GM18526 (cell line): ENCODE measurements around the gene CD22.
A peak's percentile ranks its signal among the peaks of the same experiment; 100 is the strongest.

Experiments used
- POLR2A ChIP-seq: IDR thresholded peaks from 3 replicates; pipeline ENCODE4 v1.6.1; 2011; ENCODE audit not compliant: insufficient read length; ENCODE audit errors: extremely low read depth

Gene CD22

DNA sequence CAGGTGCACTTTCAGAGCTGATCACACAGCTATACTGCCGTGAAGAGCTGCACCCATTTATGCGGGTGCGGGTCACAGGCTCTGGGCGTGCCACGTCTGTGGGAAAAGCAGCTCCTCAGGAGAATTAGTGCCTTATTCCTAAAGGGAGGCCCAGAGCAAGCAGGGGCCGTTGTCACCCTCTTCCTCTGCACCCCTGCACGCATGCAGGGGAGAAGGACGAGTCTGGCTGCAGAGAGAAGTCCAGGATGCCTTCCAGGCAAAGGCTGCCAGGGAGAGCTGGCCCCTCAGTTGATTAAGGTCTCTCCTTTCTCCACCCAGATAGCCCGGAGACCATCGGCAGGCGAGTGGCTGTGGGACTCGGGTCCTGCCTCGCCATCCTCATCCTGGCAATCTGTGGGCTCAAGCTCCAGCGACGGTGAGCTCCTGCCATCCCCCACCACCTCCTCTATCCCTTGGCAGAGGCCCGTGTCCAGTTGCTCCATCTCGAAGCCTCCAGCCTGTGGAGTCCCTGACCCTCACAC is 15.6 kb downstream of the CD22 start:
- TF ChIP-seq POLR2A, result no peak

DNA sequence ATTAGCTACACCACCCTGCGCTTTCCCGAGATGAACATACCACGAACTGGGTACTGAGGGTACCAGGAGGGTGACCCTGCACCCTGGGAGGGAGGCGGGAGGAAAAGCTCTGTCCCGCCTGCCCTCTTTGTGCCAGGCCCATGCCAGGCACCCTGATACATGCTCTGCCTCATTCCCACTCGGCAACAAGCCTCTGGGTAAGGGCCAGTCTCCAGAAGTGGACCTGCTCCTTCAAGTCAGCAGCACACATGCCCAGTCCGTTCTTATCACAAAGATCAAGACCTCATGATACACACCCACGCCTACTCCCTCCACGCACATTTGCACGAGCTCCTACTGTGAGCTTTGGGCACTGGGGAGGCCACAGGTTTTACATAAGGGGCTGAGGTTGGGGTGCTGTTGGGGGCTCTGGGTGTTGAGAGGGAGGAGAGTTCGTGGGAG is 16.7 kb downstream of the CD22 start:
- TF ChIP-seq POLR2A, result no peak

DNA sequence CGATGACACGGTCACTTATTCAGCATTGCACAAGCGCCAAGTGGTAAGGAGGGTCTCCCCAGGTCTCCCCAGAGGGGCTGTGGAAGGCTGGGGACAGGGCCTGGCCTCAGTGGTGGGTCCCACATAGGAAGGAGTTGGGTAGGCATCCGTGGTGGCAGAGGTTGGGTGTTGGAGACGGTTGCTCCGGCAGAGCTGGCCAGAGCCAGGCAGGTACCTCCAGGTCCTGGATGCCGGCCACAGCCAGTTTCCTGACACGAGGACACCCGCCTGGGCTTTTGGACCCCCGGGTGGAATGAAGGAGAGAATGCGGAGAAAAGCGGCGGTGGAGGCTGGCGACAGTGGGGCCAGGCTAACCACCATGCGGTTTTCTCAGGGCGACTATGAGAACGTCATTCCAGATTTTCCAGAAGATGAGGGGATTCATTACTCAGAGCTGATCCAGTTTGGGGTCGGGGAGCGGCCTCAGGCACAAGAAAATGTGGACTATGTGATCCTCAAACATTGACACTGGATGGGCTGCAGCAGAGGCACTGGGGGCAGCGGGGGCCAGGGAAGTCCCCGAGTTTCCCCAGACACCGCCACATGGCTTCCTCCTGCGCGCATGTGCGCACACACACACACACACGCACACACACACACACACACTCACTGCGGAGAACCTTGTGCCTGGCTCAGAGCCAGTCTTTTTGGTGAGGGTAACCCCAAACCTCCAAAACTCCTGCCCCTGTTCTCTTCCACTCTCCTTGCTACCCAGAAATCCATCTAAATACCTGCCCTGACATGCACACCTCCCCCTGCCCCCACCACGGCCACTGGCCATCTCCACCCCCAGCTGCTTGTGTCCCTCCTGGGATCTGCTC is 17.4 kb downstream of the CD22 start:
- no peak for TF ChIP-seq POLR2A

DNA sequence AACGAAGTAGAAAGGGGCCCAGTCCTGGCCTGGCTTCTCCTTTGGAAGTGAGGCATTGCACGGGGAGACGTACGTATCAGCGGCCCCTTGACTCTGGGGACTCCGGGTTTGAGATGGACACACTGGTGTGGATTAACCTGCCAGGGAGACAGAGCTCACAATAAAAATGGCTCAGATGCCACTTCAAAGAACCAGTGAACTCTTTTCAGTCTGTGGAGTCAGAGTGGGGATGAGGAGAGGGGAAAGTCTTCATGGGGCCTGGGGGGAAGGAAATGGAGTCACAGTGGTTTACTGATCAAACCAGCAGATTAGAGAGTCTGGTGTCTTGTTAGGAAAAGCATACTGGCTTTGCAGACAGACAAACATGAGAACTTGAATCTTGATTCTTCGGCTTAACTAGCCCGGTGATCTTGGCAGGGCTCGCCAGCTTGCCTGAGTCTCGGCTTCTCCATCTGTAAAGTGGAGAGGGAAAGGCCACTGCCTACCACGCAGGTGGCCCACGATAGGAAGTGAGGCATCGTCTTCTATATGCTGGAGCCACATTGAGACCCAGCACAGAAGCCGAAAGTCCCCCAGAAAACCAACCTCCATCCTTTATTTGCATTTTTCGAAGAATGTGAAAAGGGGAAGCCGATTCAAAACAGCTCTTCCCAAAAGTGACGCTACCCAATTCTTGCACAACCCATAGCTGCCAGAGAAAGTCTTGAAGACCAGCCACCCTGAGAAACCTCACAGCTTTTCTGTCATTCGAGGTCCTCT is 18.4 kb downstream of the CD22 start, which contains the start of gene FFAR1:
TSS of gene FFAR1 (plus strand) at position 732 of the 759 bp plus-strand sequence. CDS start 3,650 bp downstream, outside the sequence.
- peak; percentile 44 for TF ChIP-seq POLR2A

DNA sequence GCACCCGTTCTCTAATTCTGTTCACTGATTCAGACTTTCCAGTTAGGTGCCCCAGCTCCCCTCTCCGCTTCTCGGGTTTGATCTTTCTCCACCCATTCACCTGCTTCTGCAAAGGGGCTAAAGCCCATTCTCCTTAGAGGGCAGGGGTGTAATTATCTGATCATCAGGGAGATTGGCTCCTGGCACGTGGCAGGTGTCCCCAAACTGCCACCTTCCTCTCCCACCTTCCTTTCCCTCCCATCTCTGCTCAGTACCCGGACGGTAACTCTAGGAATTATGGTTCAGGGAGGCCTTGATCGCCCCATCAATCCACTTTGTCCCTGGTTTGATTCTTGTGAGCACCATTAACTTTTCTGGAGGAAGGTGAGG is 18.9 kb downstream of the CD22 start:
- TF ChIP-seq POLR2A, result no peak

DNA sequence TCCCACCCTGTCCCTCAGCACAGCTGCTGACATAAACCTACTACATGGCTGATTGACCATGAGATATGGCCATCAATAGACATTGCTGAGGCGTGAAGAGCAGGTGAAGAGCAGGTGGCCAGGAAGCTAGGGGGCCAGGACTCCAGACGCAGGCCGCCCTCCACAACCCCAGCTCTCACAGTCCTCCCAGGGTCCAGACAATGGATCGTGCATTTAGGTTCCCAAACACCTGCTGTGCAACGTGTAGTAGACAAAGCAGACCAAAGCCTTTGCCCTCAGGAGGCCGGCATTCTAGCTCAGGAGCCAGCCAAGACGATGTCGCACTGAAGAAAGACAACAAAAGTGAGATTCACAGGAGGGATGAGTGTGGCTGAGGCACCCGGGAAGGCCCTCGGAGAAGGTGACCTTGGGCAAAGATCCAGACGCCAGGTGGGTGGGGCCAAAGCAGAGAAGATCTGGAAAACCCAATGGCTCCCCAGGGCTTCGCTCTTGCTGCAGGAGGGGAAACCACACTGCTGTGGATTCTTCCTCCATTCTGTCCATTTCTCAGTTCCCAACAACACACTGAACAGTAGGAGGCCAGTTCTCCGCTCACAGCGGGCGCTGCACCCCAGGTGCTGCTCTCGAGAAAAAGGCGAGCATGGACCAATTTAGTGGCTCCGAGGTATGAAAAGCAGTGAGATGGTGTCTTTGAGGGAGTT is 20.1 kb downstream of the CD22 start:
- peak; percentile 23 for TF ChIP-seq POLR2A

DNA sequence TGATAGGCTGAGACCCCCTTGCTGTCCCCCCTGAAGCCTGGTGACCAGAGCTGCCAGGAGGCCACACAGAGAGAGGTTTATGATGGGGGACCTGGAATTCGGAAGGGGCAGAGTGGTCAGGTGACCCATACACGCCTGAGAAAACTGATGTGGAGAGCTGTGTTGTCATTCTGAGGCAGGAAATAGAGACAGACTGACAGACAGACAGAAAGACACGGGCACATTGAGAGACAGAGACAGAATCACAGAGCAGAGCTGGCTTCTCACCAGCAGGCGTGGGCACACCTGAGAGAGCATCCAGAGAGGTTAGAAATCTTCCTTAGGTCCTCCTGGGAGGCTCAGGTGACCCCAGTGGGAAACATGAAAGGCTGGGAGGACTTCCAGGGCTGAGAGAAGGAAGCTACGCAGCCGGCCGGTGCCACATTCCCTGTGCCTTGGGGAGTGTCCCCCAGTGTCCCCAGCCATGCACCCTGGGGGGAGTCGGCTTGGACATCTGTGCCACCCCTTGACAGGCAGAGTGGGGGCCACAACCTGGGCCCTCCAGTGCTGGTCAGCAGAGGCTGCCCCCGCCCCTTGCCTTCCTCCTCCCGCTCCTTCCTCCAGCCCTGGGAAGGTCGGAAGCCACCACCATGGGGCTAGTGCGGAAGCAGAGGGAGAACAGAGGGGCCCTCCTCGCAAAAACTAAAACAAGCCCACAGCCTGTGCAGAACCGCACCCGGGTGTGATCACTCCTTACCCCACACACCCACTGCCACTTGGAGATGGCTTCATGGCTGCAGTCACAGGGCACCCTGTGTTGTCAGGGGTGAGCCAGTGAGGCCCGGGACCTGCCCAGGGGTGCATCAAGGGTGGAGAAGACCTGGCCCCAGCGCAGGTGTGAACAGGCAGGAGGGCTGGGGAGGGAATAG is 20.9 kb downstream of the CD22 start:
- peak; percentile 16 for TF ChIP-seq POLR2A

DNA sequence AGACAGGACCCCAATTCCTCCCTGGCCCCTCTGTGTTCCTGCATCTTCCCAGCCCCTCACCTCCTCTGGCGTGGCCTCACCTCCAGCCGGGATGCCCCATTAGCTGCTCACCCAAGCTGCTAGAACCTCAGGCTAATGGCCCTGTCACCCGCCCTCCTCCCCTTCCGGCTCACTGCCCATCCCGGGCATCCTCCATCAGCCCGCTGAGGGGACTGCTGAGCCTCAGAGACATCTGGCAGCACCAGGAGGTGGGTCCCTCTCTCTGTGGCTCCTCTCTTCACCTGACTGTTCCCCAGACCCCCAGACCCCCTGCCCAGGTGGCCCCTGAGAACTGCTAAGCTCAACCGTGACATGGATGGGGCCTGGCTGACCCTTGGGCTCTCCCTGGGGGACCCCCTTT is 21.6 kb downstream of the CD22 start:
- TF ChIP-seq POLR2A, result no peak

DNA sequence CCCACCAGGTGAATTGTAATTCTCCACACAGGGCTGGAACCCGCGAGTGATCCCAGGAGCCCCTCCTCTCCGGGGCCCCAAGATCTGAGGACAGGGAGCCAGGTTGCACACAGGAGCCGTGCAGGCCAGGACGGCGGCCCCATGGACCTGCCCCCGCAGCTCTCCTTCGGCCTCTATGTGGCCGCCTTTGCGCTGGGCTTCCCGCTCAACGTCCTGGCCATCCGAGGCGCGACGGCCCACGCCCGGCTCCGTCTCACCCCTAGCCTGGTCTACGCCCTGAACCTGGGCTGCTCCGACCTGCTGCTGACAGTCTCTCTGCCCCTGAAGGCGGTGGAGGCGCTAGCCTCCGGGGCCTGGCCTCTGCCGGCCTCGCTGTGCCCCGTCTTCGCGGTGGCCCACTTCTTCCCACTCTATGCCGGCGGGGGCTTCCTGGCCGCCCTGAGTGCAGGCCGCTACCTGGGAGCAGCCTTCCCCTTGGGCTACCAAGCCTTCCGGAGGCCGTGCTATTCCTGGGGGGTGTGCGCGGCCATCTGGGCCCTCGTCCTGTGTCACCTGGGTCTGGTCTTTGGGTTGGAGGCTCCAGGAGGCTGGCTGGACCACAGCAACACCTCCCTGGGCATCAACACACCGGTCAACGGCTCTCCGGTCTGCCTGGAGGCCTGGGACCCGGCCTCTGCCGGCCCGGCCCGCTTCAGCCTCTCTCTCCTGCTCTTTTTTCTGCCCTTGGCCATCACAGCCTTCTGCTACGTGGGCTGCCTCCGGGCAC is 22.6 kb downstream of the CD22 start:
- TF ChIP-seq POLR2A, result no peak

DNA sequence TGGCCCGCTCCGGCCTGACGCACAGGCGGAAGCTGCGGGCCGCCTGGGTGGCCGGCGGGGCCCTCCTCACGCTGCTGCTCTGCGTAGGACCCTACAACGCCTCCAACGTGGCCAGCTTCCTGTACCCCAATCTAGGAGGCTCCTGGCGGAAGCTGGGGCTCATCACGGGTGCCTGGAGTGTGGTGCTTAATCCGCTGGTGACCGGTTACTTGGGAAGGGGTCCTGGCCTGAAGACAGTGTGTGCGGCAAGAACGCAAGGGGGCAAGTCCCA is 23.1 kb downstream of the CD22 start:
- no peak for TF ChIP-seq POLR2A

DNA sequence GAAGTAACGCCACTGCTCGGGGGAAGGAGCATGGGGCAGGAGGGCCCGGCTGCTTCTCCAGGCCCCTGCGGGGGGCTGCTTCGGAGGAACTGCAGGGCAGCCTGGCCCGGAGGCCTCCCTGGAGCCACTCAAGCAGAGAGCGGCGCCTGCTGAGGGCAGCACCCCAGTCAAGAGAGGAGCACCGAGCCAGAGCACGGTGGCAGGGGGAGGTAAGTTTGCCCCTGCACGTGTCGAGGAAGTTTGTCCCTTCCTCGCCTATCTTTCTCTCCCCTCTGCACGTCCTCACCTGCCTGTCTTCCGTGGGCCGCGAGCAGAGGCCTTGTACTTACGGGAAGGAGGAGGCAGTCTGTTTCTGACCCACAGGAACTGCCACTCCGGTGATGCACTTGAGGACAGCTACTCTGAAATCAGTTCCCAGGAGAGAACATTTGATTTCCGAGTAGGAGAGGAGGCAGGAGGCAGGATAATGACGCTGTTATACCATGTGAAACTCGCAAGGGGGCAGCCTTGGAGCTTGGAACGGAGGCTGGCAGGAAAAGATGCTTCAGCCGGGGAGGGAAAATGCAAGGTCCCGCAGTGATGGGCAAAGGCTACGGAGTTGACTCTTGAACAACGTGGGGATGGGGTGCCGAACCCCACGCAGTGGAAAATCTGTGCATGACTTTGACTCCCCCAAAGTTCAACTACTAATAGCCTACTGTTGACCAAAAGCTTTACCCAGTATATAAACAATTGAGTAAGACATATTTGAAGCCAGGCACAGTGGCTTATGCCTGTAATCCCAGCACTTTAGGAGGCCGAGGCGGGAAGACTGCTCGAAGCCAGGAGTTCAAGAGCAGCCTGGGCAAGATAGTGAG is 23.7 kb downstream of the CD22 start:
- TF ChIP-seq POLR2A, result no peak

DNA sequence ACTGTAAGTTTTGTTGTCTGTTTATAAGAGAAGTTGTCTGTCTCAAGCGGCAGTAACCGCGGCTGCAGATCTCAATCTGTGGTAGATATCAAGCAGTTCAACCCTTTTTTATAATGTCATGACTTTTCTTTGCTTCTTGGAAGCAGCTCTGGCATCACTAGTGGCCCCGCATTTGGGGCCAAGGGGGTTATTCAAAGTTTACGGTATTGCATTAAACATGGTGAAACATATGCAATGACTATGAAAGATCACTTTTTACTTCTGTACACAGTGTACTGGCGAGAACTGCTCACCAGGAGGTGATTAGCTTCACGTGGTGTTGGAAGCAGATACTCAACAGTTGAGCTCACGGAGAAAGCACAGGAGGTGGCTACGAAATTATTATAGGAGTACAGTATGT is 24.6 kb downstream of the CD22 start:
- no peak for TF ChIP-seq POLR2A

DNA sequence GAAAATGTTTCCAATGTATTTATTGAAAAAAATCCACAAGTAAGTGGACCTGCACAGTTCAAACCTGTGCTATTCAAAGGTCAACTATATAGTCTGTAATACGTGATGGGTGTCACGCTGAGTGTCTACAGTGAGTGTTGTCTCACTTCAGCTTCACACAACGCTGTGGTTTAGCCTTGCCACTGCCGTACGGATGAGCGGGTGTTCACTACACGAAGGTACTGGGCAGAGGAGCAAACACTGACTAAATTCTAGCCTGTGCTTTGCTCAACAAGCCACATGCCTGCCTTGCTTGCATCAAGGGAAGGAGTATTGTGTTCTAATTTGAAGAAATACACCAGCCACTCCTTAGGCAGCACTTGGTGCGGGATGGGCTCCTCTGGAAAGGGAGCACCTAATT is 25.9 kb downstream of the CD22 start:
- no peak for TF ChIP-seq POLR2A
